ENCODE measurements around the gene LEKR1. TPM values are rescaled to one million over a fixed set of nuclear protein-coding genes. Genes with fewer than 3 reads are reported as not detected.
"Not testable (repeated sequence)": the region's sequence is repeated elsewhere in the genome, so short reads cannot be mapped to it uniquely, and the experiment has no call there.

The LEKR1 gene
- total RNA-seq, 1 donor from 2014 or later: 2.3 TPM

- Histone ChIP-seq H3K27me3 (ENCODE audit: control insufficient read depth, insufficient read depth, low read length) (no peaks in the 10 kb centered on the region), H3K36me3 (ENCODE audit: control insufficient read depth, insufficient read depth, low read length) (no peaks in the 10 kb centered on the region), H3K4me3 (ENCODE audit: low read depth, low read length) (no peak overlapping the region)
- TF ChIP-seq CTCF (IDR thresholded peaks at IDR 0.05; ENCODE audit: insufficient read depth, low read length, poor library complexity, severe bottlenecking): no peak
- DNase-seq (ENCODE audit: low read depth): no peak
These were observed 33.6 kb upstream of the LEKR1 start for GRCh38 chr3:156792536-156792935.

- no peak overlapping the region for H3K4me3 ChIP-seq (ENCODE audit: low read depth, low read length)
- no peaks in the 10 kb centered on the region for H3K27me3 ChIP-seq (ENCODE audit: control insufficient read depth, insufficient read depth, low read length)
- no peak for DNase-seq (ENCODE audit: low read depth)
- H3K36me3 ChIP-seq (ENCODE audit: control insufficient read depth, insufficient read depth, low read length): no peaks in the 10 kb centered on the region
- no peak for TF ChIP-seq CTCF (IDR thresholded peaks at IDR 0.05; ENCODE audit: insufficient read depth, low read length, poor library complexity, severe bottlenecking)
These were observed 33.2 kb upstream of the LEKR1 start for GRCh38 chr3:156792945-156793344.

GRCh38 chr3:156793400-156793799 lies 32.8 kb upstream of the LEKR1 start:
- no peaks in the 10 kb centered on the region for H3K27me3 ChIP-seq (ENCODE audit: control insufficient read depth, insufficient read depth, low read length)
- no peak overlapping the region for H3K4me3 ChIP-seq (ENCODE audit: low read depth, low read length)
- H3K36me3 ChIP-seq (ENCODE audit: control insufficient read depth, insufficient read depth, low read length): no peaks in the 10 kb centered on the region
- no peak for DNase-seq (ENCODE audit: low read depth)
- TF ChIP-seq CTCF (IDR thresholded peaks at IDR 0.05; ENCODE audit: insufficient read depth, low read length, poor library complexity, severe bottlenecking): no peak

GRCh38 chr3:156793851-156794250 lies 32.3 kb upstream of the LEKR1 start:
- H3K4me3 ChIP-seq (ENCODE audit: low read depth, low read length): no peak overlapping the region
- DNase-seq (ENCODE audit: low read depth): no peak
- no peaks in the 10 kb centered on the region for H3K36me3 ChIP-seq (ENCODE audit: control insufficient read depth, insufficient read depth, low read length)
- TF ChIP-seq CTCF (IDR thresholded peaks at IDR 0.05; ENCODE audit: insufficient read depth, low read length, poor library complexity, severe bottlenecking): no peak
- no peaks in the 10 kb centered on the region for H3K27me3 ChIP-seq (ENCODE audit: control insufficient read depth, insufficient read depth, low read length)

- Histone ChIP-seq H3K4me3 (ENCODE audit: low read depth, low read length) (no peak overlapping the region), H3K27me3 (ENCODE audit: control insufficient read depth, insufficient read depth, low read length) (no peaks in the 10 kb centered on the region), H3K36me3 (ENCODE audit: control insufficient read depth, insufficient read depth, low read length) (no peaks in the 10 kb centered on the region)
- no peak for DNase-seq (ENCODE audit: low read depth)
- TF ChIP-seq CTCF (IDR thresholded peaks at IDR 0.05; ENCODE audit: insufficient read depth, low read length, poor library complexity, severe bottlenecking): no peak
These were observed 30.2 kb upstream of the LEKR1 start for GRCh38 chr3:156795890-156796481.

- no peak overlapping the region for H3K4me3 ChIP-seq (ENCODE audit: low read depth, low read length)
- DNase-seq (ENCODE audit: low read depth): no peak
- TF ChIP-seq CTCF (IDR thresholded peaks at IDR 0.05; ENCODE audit: insufficient read depth, low read length, poor library complexity, severe bottlenecking): no peak
- no peaks in the 10 kb centered on the region for H3K36me3 ChIP-seq (ENCODE audit: control insufficient read depth, insufficient read depth, low read length)
- no peaks in the 10 kb centered on the region for H3K27me3 ChIP-seq (ENCODE audit: control insufficient read depth, insufficient read depth, low read length)
These were observed 28.8 kb upstream of the LEKR1 start for GRCh38 chr3:156797368-156797767.

- H3K36me3 ChIP-seq (ENCODE audit: control insufficient read depth, insufficient read depth, low read length); DNase-seq (ENCODE audit: low read depth); H3K4me3 ChIP-seq (ENCODE audit: low read depth, low read length); H3K27me3 ChIP-seq (ENCODE audit: control insufficient read depth, insufficient read depth, low read length): not testable (repeated sequence)
These were observed 25.9 kb upstream of the LEKR1 start for GRCh38 chr3:156800287-156800686.
